ENCODE results near the gene MAB21L1.

The MAB21L1 gene

GRCh38 chr13:35475960-35476943 lies at the start of gene MAB21L1:
TSS of gene MAB21L1 (minus strand) at chr13:35476689. CDS start at chr13:35476138, 551 bp downstream.
- H3K9me2 ChIP-seq (replicated peaks; ENCODE audit: insufficient read depth, low read length), result no peaks in the 10 kb centered on the region
- H3K27me3 ChIP-seq (replicated peaks; ENCODE audit: insufficient read depth, low read length), result no peaks in the 10 kb centered on the region
- H3K4me3 ChIP-seq (ENCODE audit: low read length), result peak within 1 kb of the TSS; percentile 65
- no peaks in the 10 kb centered on the region for H4K20me1 ChIP-seq (ENCODE audit: insufficient read depth, low read length)
- no peaks in the 10 kb centered on the region for H3K36me3 ChIP-seq (replicated peaks; ENCODE audit: insufficient read depth, low read length)
- no peak for DNase-seq
- H3K4me2 ChIP-seq (ENCODE audit: low read depth, low read length), result peak within 1 kb of the TSS; percentile 62; the same call in 1 of the 2 replicates
- peak within 1 kb of the TSS; percentile 70 for H2AFZ ChIP-seq (ENCODE audit: low read length)
- H3K79me2 ChIP-seq (ENCODE audit: low read length), result no peaks in the 10 kb centered on the region
- peak within 1 kb of the TSS; percentile 20; the same call in 1 of the 2 replicates for H3K9ac ChIP-seq (ENCODE audit: low read length)
- no peak for TF ChIP-seq EZH2phosphoT487 (IDR thresholded peaks at IDR 0.05; ENCODE audit: low read length)
- TF ChIP-seq EZH2 (optimal IDR thresholded peaks at IDR 0.05; ENCODE audit: low read depth, low read length), result no peak
- no peak for TF ChIP-seq CTCF (IDR thresholded peaks at IDR 0.05; ENCODE audit: low read length)
- H3K9me3 ChIP-seq (replicated peaks; ENCODE audit: insufficient read depth, low read length), result no peaks in the 10 kb centered on the region
- H3K27ac ChIP-seq (ENCODE audit: low read length), result no peak within 1 kb of the TSS
- H3F3A ChIP-seq (ENCODE audit: insufficient read depth, low read length), result no peaks in the 10 kb centered on the region
- no peaks in the 10 kb centered on the region for H3K4me1 ChIP-seq (ENCODE audit: low read length)

GRCh38 chr13:35524171-35524570 lies 47.7 kb upstream of the MAB21L1 start:
- no peaks in the 10 kb centered on the region for H3K36me3 ChIP-seq (replicated peaks; ENCODE audit: insufficient read depth, low read length)
- no peaks in the 10 kb centered on the region for H4K20me1 ChIP-seq (ENCODE audit: insufficient read depth, low read length)
- no peak for TF ChIP-seq CTCF (IDR thresholded peaks at IDR 0.05; ENCODE audit: low read length)
- TF ChIP-seq EZH2 (optimal IDR thresholded peaks at IDR 0.05; ENCODE audit: low read depth, low read length), result no peak
- no peak for TF ChIP-seq EZH2phosphoT487 (IDR thresholded peaks at IDR 0.05; ENCODE audit: low read length)
- H3K4me2 ChIP-seq (ENCODE audit: low read depth, low read length), result no peak overlapping the region
- no peaks in the 10 kb centered on the region for H3K79me2 ChIP-seq (ENCODE audit: low read length)
- no peak for DNase-seq
- no peaks in the 10 kb centered on the region for H3K9me3 ChIP-seq (replicated peaks; ENCODE audit: insufficient read depth, low read length)
- H3K4me1 ChIP-seq (ENCODE audit: low read length), result no peaks in the 10 kb centered on the region
- H3F3A ChIP-seq (ENCODE audit: insufficient read depth, low read length), result no peaks in the 10 kb centered on the region
- no peak overlapping the region for H3K27ac ChIP-seq (ENCODE audit: low read length)
- H3K9me2 ChIP-seq (replicated peaks; ENCODE audit: insufficient read depth, low read length), result no peaks in the 10 kb centered on the region
- H3K9ac ChIP-seq (ENCODE audit: low read length), result no peak overlapping the region
- H3K4me3 ChIP-seq (ENCODE audit: low read length), result no peak overlapping the region
- H3K27me3 ChIP-seq (replicated peaks; ENCODE audit: insufficient read depth, low read length), result no peaks in the 10 kb centered on the region
- no peak overlapping the region for H2AFZ ChIP-seq (ENCODE audit: low read length)

GRCh38 chr13:35518337-35518946 lies 42.0 kb upstream of the MAB21L1 start:
- Histone ChIP-seq H3K4me2 (ENCODE audit: low read depth, low read length) (no peak overlapping the region), H3K9me3 (replicated peaks; ENCODE audit: insufficient read depth, low read length) (no peaks in the 10 kb centered on the region), H3F3A (ENCODE audit: insufficient read depth, low read length) (no peaks in the 10 kb centered on the region), H3K79me2 (ENCODE audit: low read length) (no peaks in the 10 kb centered on the region), H3K9me2 (replicated peaks; ENCODE audit: insufficient read depth, low read length) (no peaks in the 10 kb centered on the region), H3K36me3 (replicated peaks; ENCODE audit: insufficient read depth, low read length) (no peaks in the 10 kb centered on the region), H3K4me3 (ENCODE audit: low read length) (no peak overlapping the region), H3K9ac (ENCODE audit: low read length) (no peak overlapping the region), H4K20me1 (ENCODE audit: insufficient read depth, low read length) (no peaks in the 10 kb centered on the region), H3K27me3 (replicated peaks; ENCODE audit: insufficient read depth, low read length) (no peaks in the 10 kb centered on the region), H2AFZ (ENCODE audit: low read length) (no peak overlapping the region), H3K27ac (ENCODE audit: low read length) (no peak overlapping the region), H3K4me1 (ENCODE audit: low read length) (no peaks in the 10 kb centered on the region)
- no peak for DNase-seq
- TF ChIP-seq EZH2 (optimal IDR thresholded peaks at IDR 0.05; ENCODE audit: low read depth, low read length), result no peak
- no peak for TF ChIP-seq CTCF (IDR thresholded peaks at IDR 0.05; ENCODE audit: low read length)

All from MM.1S (cell line).